ENCODE measurements around the gene CACNA1E. TPM values are rescaled to one million over a fixed set of nuclear protein-coding genes. Genes with fewer than 3 reads are reported as not detected.

Gene CACNA1E
- total and polyA plus RNA-seq, 2 donors (not counting 1 experiment from before 2014, with no cell fraction given), result 0.37 to 0.40 TPM

GRCh38 chr1:181485287-181486097 lies 2.2 kb downstream of the CACNA1E start:
- ChIA-PET POLR2A (no interaction called here), CTCF (interaction anchor here (1.3 to 1.8 kb wide), 2 partner anchors 10 to 31 kb away, joined by 3 to 6 read pairs; no protein-coding TSS in a partner anchor)
- ATAC-seq (ENCODE audit: low read depth), result peak; percentile 31
- H3K4me3 ChIP-seq (ENCODE audit: control extremely low read depth in 1 of 5, extremely low read depth in 1 of 5, insufficient read depth in 1 of 5, low read depth in 2 of 5, low read length in 4 of 5), result no peak overlapping the region
- H4K20me1 ChIP-seq (ENCODE audit: control insufficient read depth, insufficient read depth, low read length, poor library complexity, severe bottlenecking), result no peaks in the 10 kb centered on the region
- H3K27me3 ChIP-seq (replicated peaks in 1 of 4; ENCODE audit: control extremely low read depth in 1 of 4, control insufficient read depth in 3 of 4, insufficient read depth in 4 of 4, low read length in 3 of 4), result peaks cover 0 to 48% (median 29%) of the 10 kb centered on the region in 4 experiments
- H3K9ac ChIP-seq (ENCODE audit: low read length), result no peak overlapping the region
- DNase-seq, result peak; percentile 23
- peaks cover 29% of the 10 kb centered on the region for H3K4me1 Mint-ChIP-seq
- H3K9me3 ChIP-seq (ENCODE audit: control extremely low read depth in 1 of 3, control insufficient read depth in 2 of 3, insufficient read depth in 1 of 3, low read length in 2 of 3), result peaks cover 0 to 12% (median 0%) of the 10 kb centered on the region in 3 donors
- peaks cover 19 to 21% of the 10 kb centered on the region in 2 donors for H3K4me1 ChIP-seq (ENCODE audit: control insufficient read depth in 2 of 2, insufficient read depth in 2 of 2, low read length in 2 of 2)
- H3K36me3 ChIP-seq (replicated peaks in 1 of 2; ENCODE audit: control extremely low read depth in 1 of 2, control insufficient read depth in 1 of 2, extremely low read depth in 1 of 2, insufficient read depth in 2 of 2, low read length in 1 of 2), result no peaks in the 10 kb centered on the region
- intact Hi-C loops (cut with micrococcal nuclease), result no loop called here
- H2AFZ ChIP-seq (ENCODE audit: insufficient read depth, low read depth, low read length, poor library complexity, severe bottlenecking), result peak overlapping the region; percentile 58
- H3K27me3 Mint-ChIP-seq, result peaks cover 82% of the 10 kb centered on the region
- peak overlapping the region; percentile 68 for H3K4me3 Mint-ChIP-seq
- H3K9me3 Mint-ChIP-seq (ENCODE audit: insufficient read depth), result no peaks in the 10 kb centered on the region
- no peak overlapping the region for H3K27ac Mint-ChIP-seq
- TF ChIP-seq CTCF (IDR thresholded peaks at IDR 0.05), result no peak
- TF ChIP-seq EZH2 (IDR thresholded peaks at IDR 0.05; ENCODE audit: borderline replicate concordance, insufficient read depth, low read depth, low read length, poor library complexity, severe bottlenecking), result no peak
- peak overlapping the region; percentile 37 for H3K4me2 ChIP-seq (replicated peaks; ENCODE audit: low read depth, low read length, poor library complexity, severe bottlenecking)
- WGBS (ENCODE audit: insufficient coverage), result 10% methylated on average over 34 of the region's 42 CpGs
- no peaks in the 10 kb centered on the region for H3K79me2 ChIP-seq (ENCODE audit: control insufficient read depth, insufficient read depth, low read length)
- no peak overlapping the region for H3K27ac ChIP-seq (ENCODE audit: low read length in 2 of 2)

GRCh38 chr1:181486098-181486420 lies 2.7 kb downstream of the CACNA1E start:
- no peaks in the 10 kb centered on the region for H4K20me1 ChIP-seq (ENCODE audit: control insufficient read depth, insufficient read depth, low read length, poor library complexity, severe bottlenecking)
- Mint-ChIP-seq H3K9me3 (ENCODE audit: insufficient read depth) (no peaks in the 10 kb centered on the region), H3K4me3 (peak overlapping the region; percentile 68), H3K27me3 (peaks cover 80% of the 10 kb centered on the region), H3K4me1 (peaks cover 29% of the 10 kb centered on the region), H3K27ac (no peak overlapping the region)
- 22% methylated on average over 8 of the region's 8 CpGs for WGBS (ENCODE audit: insufficient coverage)
- ATAC-seq (ENCODE audit: low read depth) (no peak), DNase-seq (no peak)
- H3K4me1 ChIP-seq (ENCODE audit: control insufficient read depth in 2 of 2, insufficient read depth in 2 of 2, low read length in 2 of 2), result peaks cover 19 to 21% of the 10 kb centered on the region in 2 donors
- peaks cover 0 to 48% (median 29%) of the 10 kb centered on the region in 4 experiments for H3K27me3 ChIP-seq (replicated peaks in 1 of 4; ENCODE audit: control extremely low read depth in 1 of 4, control insufficient read depth in 3 of 4, insufficient read depth in 4 of 4, low read length in 3 of 4)
- intact Hi-C loops (cut with micrococcal nuclease), result no loop called here
- TF ChIP-seq EZH2 (IDR thresholded peaks at IDR 0.05; ENCODE audit: borderline replicate concordance, insufficient read depth, low read depth, low read length, poor library complexity, severe bottlenecking), result no peak
- no peak for TF ChIP-seq CTCF (IDR thresholded peaks at IDR 0.05)
- no peak overlapping the region for H3K27ac ChIP-seq (ENCODE audit: low read length in 2 of 2)
- H3K4me2 ChIP-seq (replicated peaks; ENCODE audit: low read depth, low read length, poor library complexity, severe bottlenecking), result peak overlapping the region; percentile 37
- peaks cover 0 to 12% (median 0%) of the 10 kb centered on the region in 3 donors for H3K9me3 ChIP-seq (ENCODE audit: control extremely low read depth in 1 of 3, control insufficient read depth in 2 of 3, insufficient read depth in 1 of 3, low read length in 2 of 3)
- ChIA-PET CTCF (interaction anchor here (1.0 kb wide), 1 partner anchor 8 kb away, joined by 7 read pairs; no protein-coding TSS in a partner anchor), POLR2A (no interaction called here)
- H3K9ac ChIP-seq (ENCODE audit: low read length), result no peak overlapping the region
- H3K79me2 ChIP-seq (ENCODE audit: control insufficient read depth, insufficient read depth, low read length), result no peaks in the 10 kb centered on the region
- H3K4me3 ChIP-seq (ENCODE audit: control extremely low read depth in 1 of 5, extremely low read depth in 1 of 5, insufficient read depth in 1 of 5, low read depth in 2 of 5, low read length in 4 of 5), result no peak overlapping the region
- H3K36me3 ChIP-seq (replicated peaks in 1 of 2; ENCODE audit: control extremely low read depth in 1 of 2, control insufficient read depth in 1 of 2, extremely low read depth in 1 of 2, insufficient read depth in 2 of 2, low read length in 1 of 2), result no peaks in the 10 kb centered on the region
- peak overlapping the region; percentile 58 for H2AFZ ChIP-seq (ENCODE audit: insufficient read depth, low read depth, low read length, poor library complexity, severe bottlenecking)
